ENCODE measurements around the gene XYLT1.

The XYLT1 gene

DNA sequence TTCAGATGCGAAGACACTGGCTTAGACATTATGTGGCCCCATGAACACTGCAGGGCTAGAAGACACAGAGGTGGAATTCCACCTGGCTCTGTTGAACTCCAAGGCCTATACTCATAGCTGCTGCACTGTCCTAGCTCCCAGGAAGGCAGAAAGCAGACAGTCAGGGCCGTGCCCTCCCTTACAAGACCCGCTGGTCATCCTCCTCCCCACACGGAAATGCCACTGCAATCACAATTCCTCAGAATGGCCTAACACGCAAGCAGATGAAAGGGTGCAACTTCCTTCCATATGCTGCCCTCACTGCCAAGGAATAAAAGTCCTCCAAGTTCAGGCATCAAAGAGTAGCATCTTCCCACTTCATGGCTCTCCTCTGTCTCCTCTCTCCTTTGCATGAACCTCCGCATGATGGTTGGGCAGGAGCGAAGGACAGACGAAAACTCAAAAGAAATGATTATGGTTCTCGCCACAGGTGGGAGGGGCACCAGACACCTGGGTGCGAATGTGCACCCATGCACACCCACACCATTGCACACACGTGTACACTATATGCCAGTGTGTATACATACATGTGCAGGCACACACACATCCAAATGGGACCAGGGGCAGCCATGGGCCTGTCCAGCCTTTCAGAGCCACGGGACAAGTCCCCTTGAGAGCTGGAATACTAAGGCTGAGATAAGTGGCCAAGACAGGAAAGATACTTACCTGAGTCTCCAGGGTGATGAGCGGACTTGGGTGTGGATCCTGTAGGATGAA lies 113.3 kb downstream of the XYLT1 start:
- no peak for ATAC-seq

DNA sequence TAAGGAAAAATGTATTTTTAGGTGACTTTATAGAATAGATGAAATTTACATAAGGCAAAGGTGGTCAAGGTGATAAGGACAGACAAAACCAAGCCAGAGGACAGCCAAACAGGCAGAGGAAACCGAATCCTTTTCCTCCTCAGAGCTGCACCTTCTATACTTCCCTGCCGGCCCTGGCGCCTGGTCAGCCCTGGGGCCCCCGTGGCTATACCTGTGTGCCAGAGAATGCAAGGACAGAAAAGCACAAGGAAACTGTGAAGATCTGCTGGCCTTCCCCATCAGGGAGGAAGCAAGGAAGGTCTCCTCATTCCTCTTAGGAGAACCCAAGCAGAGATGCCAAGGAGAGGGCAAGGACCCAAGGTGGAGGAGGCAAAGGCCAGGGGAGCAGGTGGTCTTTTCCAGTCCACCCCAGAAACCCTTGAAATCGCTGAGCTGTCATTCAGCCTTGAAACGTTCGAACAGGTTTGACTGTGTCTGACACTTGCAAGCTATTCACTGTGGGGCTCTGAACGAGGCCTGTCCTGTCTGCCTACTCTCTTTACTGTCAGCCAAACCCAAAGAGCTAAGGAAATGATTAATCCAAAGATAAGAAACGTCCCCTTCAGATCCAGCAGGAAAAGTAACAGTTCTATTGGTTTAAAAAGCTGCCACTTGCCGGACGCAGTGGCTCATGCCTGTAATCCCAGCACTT lies 114.4 kb downstream of the XYLT1 start:
- ATAC-seq, result no peak
- TF ChIP-seq ZNF70 (CRISPR knock-in tag; IDR thresholded peaks at IDR 0.05) (no peak), ESRRG (CRISPR knock-in tag; IDR thresholded peaks at IDR 0.05) (no peak), RARB (CRISPR knock-in tag; IDR thresholded peaks at IDR 0.05) (no peak), ZNF8 (CRISPR knock-in tag; IDR thresholded peaks at IDR 0.05) (no peak), CSDC2 (CRISPR knock-in tag; IDR thresholded peaks at IDR 0.05) (no peak), TOX (CRISPR knock-in tag; IDR thresholded peaks at IDR 0.05; ENCODE audit: borderline replicate concordance) (no peak), PPARA (CRISPR knock-in tag; IDR thresholded peaks at IDR 0.05; ENCODE audit: borderline replicate concordance) (no peak), ZC3H10 (CRISPR knock-in tag; IDR thresholded peaks at IDR 0.05) (no peak), ZFP3 (CRISPR knock-in tag; IDR thresholded peaks at IDR 0.05) (no peak)
- TF ChIP-seq, protein P1, sequence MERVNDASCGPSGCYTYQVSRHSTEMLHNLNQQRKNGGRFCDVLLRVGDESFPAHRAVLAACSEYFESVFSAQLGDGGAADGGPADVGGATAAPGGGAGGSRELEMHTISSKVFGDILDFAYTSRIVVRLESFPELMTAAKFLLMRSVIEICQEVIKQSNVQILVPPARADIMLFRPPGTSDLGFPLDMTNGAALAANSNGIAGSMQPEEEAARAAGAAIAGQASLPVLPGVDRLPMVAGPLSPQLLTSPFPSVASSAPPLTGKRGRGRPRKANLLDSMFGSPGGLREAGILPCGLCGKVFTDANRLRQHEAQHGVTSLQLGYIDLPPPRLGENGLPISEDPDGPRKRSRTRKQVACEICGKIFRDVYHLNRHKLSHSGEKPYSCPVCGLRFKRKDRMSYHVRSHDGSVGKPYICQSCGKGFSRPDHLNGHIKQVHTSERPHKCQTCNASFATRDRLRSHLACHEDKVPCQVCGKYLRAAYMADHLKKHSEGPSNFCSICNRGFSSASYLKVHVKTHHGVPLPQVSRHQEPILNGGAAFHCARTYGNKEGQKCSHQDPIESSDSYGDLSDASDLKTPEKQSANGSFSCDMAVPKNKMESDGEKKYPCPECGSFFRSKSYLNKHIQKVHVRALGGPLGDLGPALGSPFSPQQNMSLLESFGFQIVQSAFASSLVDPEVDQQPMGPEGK (CRISPR knock-in tag; IDR thresholded peaks at IDR 0.05; ENCODE audit: borderline replicate concordance), result no peak
- TF ChIP-seq, protein P2, sequence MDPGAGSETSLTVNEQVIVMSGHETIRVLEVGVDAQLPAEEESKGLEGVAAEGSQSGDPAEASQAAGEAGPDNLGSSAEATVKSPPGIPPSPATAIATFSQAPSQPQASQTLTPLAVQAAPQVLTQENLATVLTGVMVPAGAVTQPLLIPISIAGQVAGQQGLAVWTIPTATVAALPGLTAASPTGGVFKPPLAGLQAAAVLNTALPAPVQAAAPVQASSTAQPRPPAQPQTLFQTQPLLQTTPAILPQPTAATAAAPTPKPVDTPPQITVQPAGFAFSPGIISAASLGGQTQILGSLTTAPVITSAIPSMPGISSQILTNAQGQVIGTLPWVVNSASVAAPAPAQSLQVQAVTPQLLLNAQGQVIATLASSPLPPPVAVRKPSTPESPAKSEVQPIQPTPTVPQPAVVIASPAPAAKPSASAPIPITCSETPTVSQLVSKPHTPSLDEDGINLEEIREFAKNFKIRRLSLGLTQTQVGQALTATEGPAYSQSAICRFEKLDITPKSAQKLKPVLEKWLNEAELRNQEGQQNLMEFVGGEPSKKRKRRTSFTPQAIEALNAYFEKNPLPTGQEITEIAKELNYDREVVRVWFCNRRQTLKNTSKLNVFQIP (CRISPR knock-in tag; IDR thresholded peaks at IDR 0.05; ENCODE audit: borderline replicate concordance, low read depth), result no peak
- TF ChIP-seq, protein P3, sequence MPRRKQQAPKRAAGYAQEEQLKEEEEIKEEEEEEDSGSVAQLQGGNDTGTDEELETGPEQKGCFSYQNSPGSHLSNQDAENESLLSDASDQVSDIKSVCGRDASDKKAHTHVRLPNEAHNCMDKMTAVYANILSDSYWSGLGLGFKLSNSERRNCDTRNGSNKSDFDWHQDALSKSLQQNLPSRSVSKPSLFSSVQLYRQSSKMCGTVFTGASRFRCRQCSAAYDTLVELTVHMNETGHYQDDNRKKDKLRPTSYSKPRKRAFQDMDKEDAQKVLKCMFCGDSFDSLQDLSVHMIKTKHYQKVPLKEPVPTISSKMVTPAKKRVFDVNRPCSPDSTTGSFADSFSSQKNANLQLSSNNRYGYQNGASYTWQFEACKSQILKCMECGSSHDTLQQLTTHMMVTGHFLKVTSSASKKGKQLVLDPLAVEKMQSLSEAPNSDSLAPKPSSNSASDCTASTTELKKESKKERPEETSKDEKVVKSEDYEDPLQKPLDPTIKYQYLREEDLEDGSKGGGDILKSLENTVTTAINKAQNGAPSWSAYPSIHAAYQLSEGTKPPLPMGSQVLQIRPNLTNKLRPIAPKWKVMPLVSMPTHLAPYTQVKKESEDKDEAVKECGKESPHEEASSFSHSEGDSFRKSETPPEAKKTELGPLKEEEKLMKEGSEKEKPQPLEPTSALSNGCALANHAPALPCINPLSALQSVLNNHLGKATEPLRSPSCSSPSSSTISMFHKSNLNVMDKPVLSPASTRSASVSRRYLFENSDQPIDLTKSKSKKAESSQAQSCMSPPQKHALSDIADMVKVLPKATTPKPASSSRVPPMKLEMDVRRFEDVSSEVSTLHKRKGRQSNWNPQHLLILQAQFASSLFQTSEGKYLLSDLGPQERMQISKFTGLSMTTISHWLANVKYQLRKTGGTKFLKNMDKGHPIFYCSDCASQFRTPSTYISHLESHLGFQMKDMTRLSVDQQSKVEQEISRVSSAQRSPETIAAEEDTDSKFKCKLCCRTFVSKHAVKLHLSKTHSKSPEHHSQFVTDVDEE (CRISPR knock-in tag; IDR thresholded peaks at IDR 0.05), result no peak

More for the DNA sequence above, 113.3 kb downstream of the XYLT1 start:
- TF ChIP-seq ZNF70 (CRISPR knock-in tag; IDR thresholded peaks at IDR 0.05), result no peak
- TF ChIP-seq, protein P3 (CRISPR knock-in tag; IDR thresholded peaks at IDR 0.05), result no peak
- TF ChIP-seq, protein P2 (CRISPR knock-in tag; IDR thresholded peaks at IDR 0.05; ENCODE audit: borderline replicate concordance, low read depth), result no peak
- TF ChIP-seq RARB (CRISPR knock-in tag; IDR thresholded peaks at IDR 0.05), result no peak
- TF ChIP-seq BACH2 (CRISPR knock-in tag; IDR thresholded peaks at IDR 0.05; ENCODE audit: borderline replicate concordance), result no peak
- TF ChIP-seq TCF4 (CRISPR knock-in tag; IDR thresholded peaks at IDR 0.05; ENCODE audit: borderline replicate concordance), result no peak
- no peak for TF ChIP-seq ZFP3 (CRISPR knock-in tag; IDR thresholded peaks at IDR 0.05)
- TF ChIP-seq TOX (CRISPR knock-in tag; IDR thresholded peaks at IDR 0.05; ENCODE audit: borderline replicate concordance), result no peak
- no peak for TF ChIP-seq ZFP30 (CRISPR knock-in tag; IDR thresholded peaks at IDR 0.05)
- no peak for TF ChIP-seq CSDC2 (CRISPR knock-in tag; IDR thresholded peaks at IDR 0.05)
- TF ChIP-seq, protein P4, sequence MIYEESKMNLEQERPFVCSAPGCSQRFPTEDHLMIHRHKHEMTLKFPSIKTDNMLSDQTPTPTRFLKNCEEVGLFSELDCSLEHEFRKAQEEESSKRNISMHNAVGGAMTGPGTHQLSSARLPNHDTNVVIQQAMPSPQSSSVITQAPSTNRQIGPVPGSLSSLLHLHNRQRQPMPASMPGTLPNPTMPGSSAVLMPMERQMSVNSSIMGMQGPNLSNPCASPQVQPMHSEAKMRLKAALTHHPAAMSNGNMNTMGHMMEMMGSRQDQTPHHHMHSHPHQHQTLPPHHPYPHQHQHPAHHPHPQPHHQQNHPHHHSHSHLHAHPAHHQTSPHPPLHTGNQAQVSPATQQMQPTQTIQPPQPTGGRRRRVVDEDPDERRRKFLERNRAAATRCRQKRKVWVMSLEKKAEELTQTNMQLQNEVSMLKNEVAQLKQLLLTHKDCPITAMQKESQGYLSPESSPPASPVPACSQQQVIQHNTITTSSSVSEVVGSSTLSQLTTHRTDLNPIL (CRISPR knock-in tag; IDR thresholded peaks at IDR 0.05; ENCODE audit: low read depth), result no peak
- TF ChIP-seq ARNTL (CRISPR knock-in tag; IDR thresholded peaks at IDR 0.05; ENCODE audit: borderline replicate concordance, low read depth), result no peak
- TF ChIP-seq GLIS3 (CRISPR knock-in tag; IDR thresholded peaks at IDR 0.05), result no peak
